Measurements from ENCODE around the gene UBL4A. TPM values are rescaled to one million over a fixed set of nuclear protein-coding genes. Genes with fewer than 3 reads are reported as not detected.

UBL4A gene
- polyA plus RNA-seq, 1 of the 3 experiments (the other 2 are of a cell fraction) = 27.8 TPM

GRCh38 chrX:154441984-154442707 lies 44.3 kb downstream of the UBL4A start:
- H3K9ac ChIP-seq = no peak overlapping the region
- peaks cover 33% of the 10 kb centered on the region; the same call in 1 of the 2 replicates for H4K20me1 ChIP-seq (ENCODE audit: insufficient read depth)
- H3K9me2 ChIP-seq = no peaks in the 10 kb centered on the region
- DNase-seq = no peak
- H3F3A ChIP-seq (replicated peaks; ENCODE audit: insufficient read depth) = peaks cover 4% of the 10 kb centered on the region
- H3K4me1 ChIP-seq (ENCODE audit: control insufficient read depth in 1 of 2, insufficient read depth in 2 of 2, low read depth in 1 of 2, low read length in 1 of 2) = peaks cover 0 to 25% of the 10 kb centered on the region in 2 experiments; a peak in 1 of 4 replicates
- H3K36me3 ChIP-seq (replicated peaks in 1 of 2; ENCODE audit: control insufficient read depth in 1 of 2, insufficient read depth in 2 of 2, low read length in 1 of 2) = peaks cover 0 to 20% of the 10 kb centered on the region in 2 experiments
- ChIA-PET CTCF (interaction anchor here (1.3 to 1.6 kb wide), 2 partner anchors 11 to 85 kb away, joined by 4 to 5 read pairs; no protein-coding TSS in a partner anchor), POLR2A (interaction anchor here (0.8 kb wide), 1 partner anchor 17 kb away, joined by 3 read pairs; no protein-coding TSS in a partner anchor)
- H3K9me3 ChIP-seq = no peaks in the 10 kb centered on the region
- H3K79me2 ChIP-seq (ENCODE audit: insufficient read depth) = peaks cover 55% of the 10 kb centered on the region
- no peak overlapping the region for H3K4me2 ChIP-seq
- TF ChIP-seq MAX (IDR thresholded peaks at IDR 0.05; ENCODE audit: low read depth) (no peak), ELF1 (IDR thresholded peaks at IDR 0.05) (no peak), ZBTB33 (IDR thresholded peaks at IDR 0.05; ENCODE audit: borderline replicate concordance, low read depth) (no peak), MXI1 (IDR thresholded peaks at IDR 0.05; ENCODE audit: low read depth, low read length) (no peak), EP300 (IDR thresholded peaks at IDR 0.05; ENCODE audit: borderline replicate concordance in 1 of 2, low read depth in 1 of 2, low read length in 1 of 2) (no peak), TAF1 (IDR thresholded peaks at IDR 0.05; ENCODE audit: borderline replicate concordance, low read depth, low read length) (no peak), TEAD4 (IDR thresholded peaks at IDR 0.05; ENCODE audit: borderline replicate concordance, insufficient read depth) (no peak), SIN3A (IDR thresholded peaks at IDR 0.05; ENCODE audit: borderline replicate concordance, low read depth, low read length) (no peak), RXRA (IDR thresholded peaks at IDR 0.05; ENCODE audit: borderline replicate concordance, low read depth) (no peak), USF2 (IDR thresholded peaks at IDR 0.05; ENCODE audit: borderline replicate concordance, low read depth, low read length) (no peak), CTCF (IDR thresholded peaks at IDR 0.05) (no peak), CHD2 (IDR thresholded peaks at IDR 0.05; ENCODE audit: low read length, partially characterized antibody) (no peak), GABPA (IDR thresholded peaks at IDR 0.05; ENCODE audit: low read depth) (no peak), USF1 (IDR thresholded peaks at IDR 0.05; ENCODE audit: borderline replicate concordance, low read depth) (no peak)
- no peaks in the 10 kb centered on the region; the same call in 1 of the 2 replicates for H3K27me3 ChIP-seq (ENCODE audit: insufficient read depth)
- no peak overlapping the region; a peak in 1 of 4 replicates for H3K4me3 ChIP-seq (ENCODE audit: low read depth in 2 of 2, low read length in 1 of 2)
- WGBS (ENCODE audit: low lambda C conversion rate) = 45% methylated on average over 7 of the region's 21 CpGs
- H3K27ac ChIP-seq (ENCODE audit: low read depth in 2 of 2, low read length in 1 of 2) = no peak overlapping the region; a peak in 1 of 4 replicates
- H2AFZ ChIP-seq (ENCODE audit: low read depth) = no peak overlapping the region
